ENCODE measurements around the gene SH3BP5L. TPM values are rescaled to one million over a fixed set of nuclear protein-coding genes. Genes with fewer than 3 reads are reported as not detected.

The SH3BP5L gene
- total and polyA plus RNA-seq, 2 experiments from 2014 or later: 2.8 to 26.1 TPM

DNA sequence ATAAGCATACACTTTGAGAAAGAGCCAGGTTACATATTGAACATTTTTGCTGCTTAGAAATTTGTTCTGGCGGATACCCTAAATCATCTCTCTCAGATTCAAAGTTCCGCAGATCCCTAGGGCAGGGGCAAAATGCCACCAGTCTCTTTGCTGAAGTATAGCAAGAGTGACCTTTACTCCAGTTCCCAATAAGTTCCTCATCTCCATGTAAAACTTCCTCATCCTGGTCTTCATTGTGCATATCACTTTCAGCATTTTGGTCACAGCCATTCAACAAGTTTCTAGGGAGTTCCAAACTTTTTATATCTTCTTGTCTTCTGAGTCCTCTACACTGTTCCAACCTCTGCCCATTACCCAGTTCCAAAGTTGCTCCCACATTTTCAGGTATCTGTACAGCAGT lies 46.8 kb downstream of the SH3BP5L start (continued):
- TF ChIP-seq, protein P1, sequence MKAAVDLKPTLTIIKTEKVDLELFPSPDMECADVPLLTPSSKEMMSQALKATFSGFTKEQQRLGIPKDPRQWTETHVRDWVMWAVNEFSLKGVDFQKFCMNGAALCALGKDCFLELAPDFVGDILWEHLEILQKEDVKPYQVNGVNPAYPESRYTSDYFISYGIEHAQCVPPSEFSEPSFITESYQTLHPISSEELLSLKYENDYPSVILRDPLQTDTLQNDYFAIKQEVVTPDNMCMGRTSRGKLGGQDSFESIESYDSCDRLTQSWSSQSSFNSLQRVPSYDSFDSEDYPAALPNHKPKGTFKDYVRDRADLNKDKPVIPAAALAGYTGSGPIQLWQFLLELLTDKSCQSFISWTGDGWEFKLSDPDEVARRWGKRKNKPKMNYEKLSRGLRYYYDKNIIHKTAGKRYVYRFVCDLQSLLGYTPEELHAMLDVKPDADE (IDR thresholded peaks at IDR 0.05): no peak
- TF ChIP-seq STAT1 (IDR thresholded peaks at IDR 0.05; ENCODE audit: unreplicated experiment) (no peak), ZNF331 (CRISPR knock-in tag; IDR thresholded peaks at IDR 0.05; ENCODE audit: low read depth) (no peak), ZNF114 (CRISPR knock-in tag; IDR thresholded peaks at IDR 0.05) (no peak), CREB1 (CRISPR knock-in tag; IDR thresholded peaks at IDR 0.05; ENCODE audit: low read depth) (no peak)

DNA sequence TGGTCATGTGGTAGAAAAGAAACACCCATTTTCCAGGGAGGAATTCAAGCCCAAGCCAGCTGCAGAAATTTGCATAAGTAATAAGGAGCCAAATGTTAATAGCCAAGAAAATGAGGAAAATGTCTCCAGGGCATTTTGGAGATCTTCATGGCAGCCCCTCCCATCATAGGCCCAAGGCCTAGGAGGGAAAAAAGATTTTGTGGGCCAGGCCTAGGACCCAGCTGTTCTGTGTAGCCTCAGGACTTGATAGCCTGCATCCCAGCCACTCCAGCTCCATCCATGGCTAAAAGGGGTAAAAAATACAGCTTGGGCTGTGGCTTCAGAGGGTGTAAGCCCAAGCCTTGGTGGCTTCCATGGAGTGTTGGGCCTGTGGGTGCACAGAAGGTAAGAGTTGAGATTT lies 48.7 kb downstream of the SH3BP5L start:
- no peak overlapping the region for H3K27ac ChIP-seq (ENCODE audit: low read depth)
- ATAC-seq: no peak
- H3K9me3 Mint-ChIP-seq: peaks cover 96% of the 10 kb centered on the region

More for the DNA sequence above, 48.7 kb downstream of the SH3BP5L start:
- H3K27ac Mint-ChIP-seq: no peak overlapping the region
- Histone ChIP-seq H3K79me2 (replicated peaks; ENCODE audit: insufficient read depth) (no peaks in the 10 kb centered on the region), H4K20me1 (replicated peaks; ENCODE audit: insufficient read depth) (no peaks in the 10 kb centered on the region), H3K36me3 (ENCODE audit: insufficient read depth) (peaks cover 5% of the 10 kb centered on the region; the same call in 1 of the 2 replicates), H3K4me2 (no peak overlapping the region), H2AFZ (no peak overlapping the region), H3K4me1 (ENCODE audit: insufficient read depth) (no peaks in the 10 kb centered on the region), H3K4me3 (no peak overlapping the region), H3K9me2 (ENCODE audit: insufficient read depth) (no peaks in the 10 kb centered on the region), H3F3A (replicated peaks; ENCODE audit: low read depth) (no peaks in the 10 kb centered on the region), H3K27me3 (ENCODE audit: insufficient read depth) (0 out of 2 replicates have a peak, but pooled peaks cover 2% of the 10 kb centered on the region)
- no peak for DNase-seq (ENCODE audit: low spot score)
- no peaks in the 10 kb centered on the region for H3K4me1 Mint-ChIP-seq
- TF ChIP-seq NANOG (IDR thresholded peaks at IDR 0.05; ENCODE audit: borderline replicate concordance) (no peak), CREB1 (CRISPR knock-in tag; IDR thresholded peaks at IDR 0.05; ENCODE audit: low read depth) (no peak), STAT1 (IDR thresholded peaks at IDR 0.05; ENCODE audit: unreplicated experiment) (no peak), JUNB (IDR thresholded peaks at IDR 0.05; ENCODE audit: unreplicated experiment) (no peak), EZH2phosphoT487 (IDR thresholded peaks at IDR 0.05; ENCODE audit: unreplicated experiment) (no peak), EZH2 (IDR thresholded peaks at IDR 0.05; ENCODE audit: low read depth, unreplicated experiment) (no peak)
- TF ChIP-seq, protein P1 (IDR thresholded peaks at IDR 0.05): no peak
- TF ChIP-seq, protein P2, sequence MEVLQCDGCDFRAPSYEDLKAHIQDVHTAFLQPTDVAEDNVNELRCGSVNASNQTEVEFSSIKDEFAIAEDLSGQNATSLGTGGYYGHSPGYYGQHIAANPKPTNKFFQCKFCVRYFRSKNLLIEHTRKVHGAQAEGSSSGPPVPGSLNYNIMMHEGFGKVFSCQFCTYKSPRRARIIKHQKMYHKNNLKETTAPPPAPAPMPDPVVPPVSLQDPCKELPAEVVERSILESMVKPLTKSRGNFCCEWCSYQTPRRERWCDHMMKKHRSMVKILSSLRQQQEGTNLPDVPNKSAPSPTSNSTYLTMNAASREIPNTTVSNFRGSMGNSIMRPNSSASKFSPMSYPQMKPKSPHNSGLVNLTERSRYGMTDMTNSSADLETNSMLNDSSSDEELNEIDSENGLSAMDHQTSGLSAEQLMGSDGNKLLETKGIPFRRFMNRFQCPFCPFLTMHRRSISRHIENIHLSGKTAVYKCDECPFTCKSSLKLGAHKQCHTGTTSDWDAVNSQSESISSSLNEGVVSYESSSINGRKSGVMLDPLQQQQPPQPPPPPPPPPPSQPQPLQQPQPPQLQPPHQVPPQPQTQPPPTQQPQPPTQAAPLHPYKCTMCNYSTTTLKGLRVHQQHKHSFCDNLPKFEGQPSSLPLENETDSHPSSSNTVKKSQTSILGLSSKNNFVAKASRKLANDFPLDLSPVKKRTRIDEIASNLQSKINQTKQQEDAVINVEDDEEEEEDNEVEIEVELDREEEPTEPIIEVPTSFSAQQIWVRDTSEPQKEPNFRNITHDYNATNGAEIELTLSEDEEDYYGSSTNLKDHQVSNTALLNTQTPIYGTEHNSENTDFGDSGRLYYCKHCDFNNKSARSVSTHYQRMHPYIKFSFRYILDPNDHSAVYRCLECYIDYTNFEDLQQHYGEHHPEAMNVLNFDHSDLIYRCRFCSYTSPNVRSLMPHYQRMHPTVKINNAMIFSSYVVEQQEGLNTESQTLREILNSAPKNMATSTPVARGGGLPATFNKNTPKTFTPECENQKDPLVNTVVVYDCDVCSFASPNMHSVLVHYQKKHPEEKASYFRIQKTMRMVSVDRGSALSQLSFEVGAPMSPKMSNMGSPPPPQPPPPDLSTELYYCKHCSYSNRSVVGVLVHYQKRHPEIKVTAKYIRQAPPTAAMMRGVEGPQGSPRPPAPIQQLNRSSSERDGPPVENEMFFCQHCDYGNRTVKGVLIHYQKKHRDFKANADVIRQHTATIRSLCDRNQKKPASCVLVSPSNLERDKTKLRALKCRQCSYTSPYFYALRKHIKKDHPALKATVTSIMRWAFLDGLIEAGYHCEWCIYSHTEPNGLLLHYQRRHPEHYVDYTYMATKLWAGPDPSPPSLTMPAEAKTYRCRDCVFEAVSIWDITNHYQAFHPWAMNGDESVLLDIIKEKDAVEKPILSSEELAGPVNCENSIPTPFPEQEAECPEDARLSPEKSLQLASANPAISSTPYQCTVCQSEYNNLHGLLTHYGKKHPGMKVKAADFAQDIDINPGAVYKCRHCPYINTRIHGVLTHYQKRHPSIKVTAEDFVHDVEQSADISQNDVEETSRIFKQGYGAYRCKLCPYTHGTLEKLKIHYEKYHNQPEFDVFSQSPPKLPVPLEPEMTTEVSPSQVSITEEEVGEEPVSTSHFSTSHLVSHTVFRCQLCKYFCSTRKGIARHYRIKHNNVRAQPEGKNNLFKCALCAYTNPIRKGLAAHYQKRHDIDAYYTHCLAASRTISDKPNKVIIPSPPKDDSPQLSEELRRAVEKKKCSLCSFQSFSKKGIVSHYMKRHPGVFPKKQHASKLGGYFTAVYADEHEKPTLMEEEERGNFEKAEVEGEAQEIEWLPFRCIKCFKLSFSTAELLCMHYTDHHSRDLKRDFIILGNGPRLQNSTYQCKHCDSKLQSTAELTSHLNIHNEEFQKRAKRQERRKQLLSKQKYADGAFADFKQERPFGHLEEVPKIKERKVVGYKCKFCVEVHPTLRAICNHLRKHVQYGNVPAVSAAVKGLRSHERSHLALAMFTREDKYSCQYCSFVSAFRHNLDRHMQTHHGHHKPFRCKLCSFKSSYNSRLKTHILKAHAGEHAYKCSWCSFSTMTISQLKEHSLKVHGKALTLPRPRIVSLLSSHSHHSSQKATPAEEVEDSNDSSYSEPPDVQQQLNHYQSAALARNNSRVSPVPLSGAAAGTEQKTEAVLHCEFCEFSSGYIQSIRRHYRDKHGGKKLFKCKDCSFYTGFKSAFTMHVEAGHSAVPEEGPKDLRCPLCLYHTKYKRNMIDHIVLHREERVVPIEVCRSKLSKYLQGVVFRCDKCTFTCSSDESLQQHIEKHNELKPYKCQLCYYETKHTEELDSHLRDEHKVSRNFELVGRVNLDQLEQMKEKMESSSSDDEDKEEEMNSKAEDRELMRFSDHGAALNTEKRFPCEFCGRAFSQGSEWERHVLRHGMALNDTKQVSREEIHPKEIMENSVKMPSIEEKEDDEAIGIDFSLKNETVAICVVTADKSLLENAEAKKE (CRISPR knock-in tag; IDR thresholded peaks at IDR 0.05): no peak
- H3K4me3 Mint-ChIP-seq: no peak overlapping the region
- H3K36me3 Mint-ChIP-seq (ENCODE audit: low read depth): peaks cover 25% of the 10 kb centered on the region
- peaks cover 2% of the 10 kb centered on the region for H3K27me3 Mint-ChIP-seq (ENCODE audit: insufficient read depth, low read depth, poor library complexity)

Measured in GM23338 (cell line).